IMR-90 (cell line): ENCODE data around the gene PBXIP1.

ENCODE experiments used
- POLR2A ChIP-seq: IDR thresholded peaks from 2 replicates; pipeline ENCODE4 v1.6.1; 2012; ENCODE audit warnings: mild to moderate bottlenecking, low read depth, low read length
- SMC3 ChIP-seq: fragments of 150-350 bp; IDR thresholded peaks from 2 replicates; pipeline ENCODE4 v1.6.1; 2016; ENCODE audit warnings: low read depth, mild to moderate bottlenecking, antibody characterized with exemption, low read length, moderate library complexity
- TF ChIP-seq, protein P1 (sequence below): conservative IDR thresholded peaks from 2 replicates; pipeline ENCODE4 v1.5.1; 2012; ENCODE audit warnings: mild to moderate bottlenecking, low read depth, low read length, improper control_type of control experiment

GRCh38 chr1:154989195-154989860 lies 33.4 kb upstream of the PBXIP1 start:
- TF ChIP-seq, protein P1, sequence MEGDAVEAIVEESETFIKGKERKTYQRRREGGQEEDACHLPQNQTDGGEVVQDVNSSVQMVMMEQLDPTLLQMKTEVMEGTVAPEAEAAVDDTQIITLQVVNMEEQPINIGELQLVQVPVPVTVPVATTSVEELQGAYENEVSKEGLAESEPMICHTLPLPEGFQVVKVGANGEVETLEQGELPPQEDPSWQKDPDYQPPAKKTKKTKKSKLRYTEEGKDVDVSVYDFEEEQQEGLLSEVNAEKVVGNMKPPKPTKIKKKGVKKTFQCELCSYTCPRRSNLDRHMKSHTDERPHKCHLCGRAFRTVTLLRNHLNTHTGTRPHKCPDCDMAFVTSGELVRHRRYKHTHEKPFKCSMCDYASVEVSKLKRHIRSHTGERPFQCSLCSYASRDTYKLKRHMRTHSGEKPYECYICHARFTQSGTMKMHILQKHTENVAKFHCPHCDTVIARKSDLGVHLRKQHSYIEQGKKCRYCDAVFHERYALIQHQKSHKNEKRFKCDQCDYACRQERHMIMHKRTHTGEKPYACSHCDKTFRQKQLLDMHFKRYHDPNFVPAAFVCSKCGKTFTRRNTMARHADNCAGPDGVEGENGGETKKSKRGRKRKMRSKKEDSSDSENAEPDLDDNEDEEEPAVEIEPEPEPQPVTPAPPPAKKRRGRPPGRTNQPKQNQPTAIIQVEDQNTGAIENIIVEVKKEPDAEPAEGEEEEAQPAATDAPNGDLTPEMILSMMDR = no peak
- TF ChIP-seq POLR2A (no peak), SMC3 (no peak)
